Loucy (cell line): Measurements from ENCODE around the gene CEP152.

Source experiments
- EZH2phosphoT487 ChIP-seq: fragments of 200-600 bp; IDR thresholded peaks from 2 replicates; pipeline ENCODE4 v1.6.1; 2018; ENCODE audit warnings: antibody characterized with exemption, mild to moderate bottlenecking, moderate library complexity, borderline replicate concordance
- TF ChIP-seq, protein P1 (sequence below): fragments of 200-600 bp; sonication (generic); conservative IDR thresholded peaks from 2 replicates; pipeline ENCODE4 v1.5.1; 2014; ENCODE audit warnings: mild to moderate bottlenecking, antibody characterized with exemption, low read length

DNA sequence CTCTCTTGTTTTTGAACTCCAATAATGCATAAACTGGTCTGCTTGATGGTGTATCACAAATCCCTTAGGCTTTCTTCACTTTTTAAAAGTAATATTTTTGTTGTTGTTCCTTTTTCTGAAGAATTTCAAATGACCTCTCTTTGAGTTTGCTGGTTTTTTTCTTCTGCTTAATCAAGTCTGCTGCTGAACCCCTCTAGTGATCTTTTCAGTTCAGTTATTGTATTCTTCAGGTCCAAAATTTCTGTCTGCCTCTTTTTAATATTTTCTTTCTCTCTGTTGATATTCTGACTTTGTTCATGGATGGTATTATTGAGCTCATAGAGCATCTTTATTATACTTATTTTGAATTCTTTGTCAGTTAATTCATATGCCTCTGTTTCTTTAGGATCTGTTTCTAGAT, 21.8 kb upstream of the CEP152 start:
- TF ChIP-seq, protein P1, sequence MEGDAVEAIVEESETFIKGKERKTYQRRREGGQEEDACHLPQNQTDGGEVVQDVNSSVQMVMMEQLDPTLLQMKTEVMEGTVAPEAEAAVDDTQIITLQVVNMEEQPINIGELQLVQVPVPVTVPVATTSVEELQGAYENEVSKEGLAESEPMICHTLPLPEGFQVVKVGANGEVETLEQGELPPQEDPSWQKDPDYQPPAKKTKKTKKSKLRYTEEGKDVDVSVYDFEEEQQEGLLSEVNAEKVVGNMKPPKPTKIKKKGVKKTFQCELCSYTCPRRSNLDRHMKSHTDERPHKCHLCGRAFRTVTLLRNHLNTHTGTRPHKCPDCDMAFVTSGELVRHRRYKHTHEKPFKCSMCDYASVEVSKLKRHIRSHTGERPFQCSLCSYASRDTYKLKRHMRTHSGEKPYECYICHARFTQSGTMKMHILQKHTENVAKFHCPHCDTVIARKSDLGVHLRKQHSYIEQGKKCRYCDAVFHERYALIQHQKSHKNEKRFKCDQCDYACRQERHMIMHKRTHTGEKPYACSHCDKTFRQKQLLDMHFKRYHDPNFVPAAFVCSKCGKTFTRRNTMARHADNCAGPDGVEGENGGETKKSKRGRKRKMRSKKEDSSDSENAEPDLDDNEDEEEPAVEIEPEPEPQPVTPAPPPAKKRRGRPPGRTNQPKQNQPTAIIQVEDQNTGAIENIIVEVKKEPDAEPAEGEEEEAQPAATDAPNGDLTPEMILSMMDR = no peak
- no peak for TF ChIP-seq EZH2phosphoT487
